Psoas muscle (tissue), 8 donors: ENCODE results near the gene SGSM2. TPM values are rescaled to one million over a fixed set of nuclear protein-coding genes. Genes with fewer than 3 reads are reported as not detected.

Source experiments
- ATAC-seq, 4 donors: fragments of 200-7000 bp; cut with Tn5 transposase; one replicate each; pipeline ENCODE4 v1.9.1; 2020; ENCODE audit warnings: moderate library complexity in 3 of 4, mild to moderate bottlenecking in 2 of 4
- DNase-seq, 2 donors: peaks; one replicate each; pipeline ENCODE4 v3.0.0-alpha.2; 2020
- H3K27ac ChIP-seq: fragments of 200-600 bp; one replicate; pipeline ENCODE4 v1.8.0; 2022
- H3K27me3 ChIP-seq, 3 donors: fragments of 200-600 bp in 1 of 3; one replicate each; pipeline versions ENCODE4 v1.6.1 to v1.8.0; 2013 to 2022; ENCODE audit warnings: low read length in 2 of 3, mild to moderate bottlenecking in 2 of 3, moderate library complexity in 1 of 3; ENCODE audit not compliant: insufficient read depth in 3 of 3
- H3K36me3 ChIP-seq, 2 donors: fragments of 200-600 bp in 1 of 2; one replicate each; pipeline versions ENCODE4 v1.6.1 to v1.8.0; 2013 to 2022; ENCODE audit warnings: low read depth in 1 of 2, mild to moderate bottlenecking in 1 of 2, moderate library complexity in 1 of 2; ENCODE audit not compliant: insufficient read depth in 1 of 2
- H3K4me1 ChIP-seq: fragments of 200-600 bp; one replicate; pipeline ENCODE4 v1.8.0; 2022
- H3K4me3 ChIP-seq: fragments of 200-600 bp; one replicate; pipeline ENCODE4 v1.8.0; 2022; ENCODE audit warnings: mild to moderate bottlenecking
- H3K9me3 ChIP-seq: fragments of 200-600 bp; one replicate; pipeline ENCODE4 v1.8.0; 2022
- CTCF ChIP-seq: fragments of 200-600 bp; IDR thresholded peaks from one replicate; pipeline ENCODE4 v1.8.0; 2022; ENCODE audit warnings: antibody characterized with exemption
- WGBS, 3 donors: extraction: QIAGEN DNeasy Blood & Tissue Kit; methylation state at CpG; one replicate each; pipeline versions ENCODE4 v1.1.6 to v1.1.7; 2013; 5-methylcytosine and 5-hydroxymethylcytosine counted together
- intact Hi-C, 2 donors: fragments of 100-400 bp; cut with DNase I; formaldehyde crosslinking; loops; one replicate each; pipeline versions ENCODE4 v1.11.0 to v1.14.2; 2022
- polyA plus RNA-seq, 3 donors: library from polyadenylated mRNA; stranded (reverse); fragments of 200-250 nt; gene quantifications; one replicate each; pipeline ENCODE4 v1.2.3, GENCODE V29; 2013
- total RNA-seq, 4 donors: library from RNA; stranded (reverse); fragmentation: NEBNext Ultra II Directional in 2 of 4; extraction: Animal tissue kit (Norgen Biotek cat#: 25700) in 2 of 4; gene quantifications; one replicate each; pipeline versions ENCODE4 v1.2.1 to v1.2.4, GENCODE V29; 2021 to 2023
- donor health status: healthy with polysubstance abuse.
- donor health status: DM: no; HTN: no; CAD: no; lungs with moderate emphysema.
- donor health status: Bipolar disorder and iron deficiency.
- donor health status: healthy.
- donor health status: DM: yes; HTN: yes; CAD: no.
- donor health status: DM: no; HTN: no; CAD: no.
- donor health status: DM: no; HTN: no; CAD: no.
- donor health status: DM: yes; HTN: yes; CAD: no.

SGSM2 gene
- total and polyA plus RNA-seq, 7 donors, result 9.6 to 25.6 (median 13.5) TPM

- H3K36me3 ChIP-seq, result peaks cover 0 to 21% of the 10 kb centered on the region in 2 donors
- no peaks in the 10 kb centered on the region for H3K9me3 ChIP-seq
- intact Hi-C loops, result loop anchor here in 1 of 2 donors (10.0 kb wide), 1 partner anchor 583 kb away; no protein-coding TSS in a partner anchor
These were observed 84.2 kb downstream of the SGSM2 start for GRCh38 chr17:2421315-2422147.

DNA sequence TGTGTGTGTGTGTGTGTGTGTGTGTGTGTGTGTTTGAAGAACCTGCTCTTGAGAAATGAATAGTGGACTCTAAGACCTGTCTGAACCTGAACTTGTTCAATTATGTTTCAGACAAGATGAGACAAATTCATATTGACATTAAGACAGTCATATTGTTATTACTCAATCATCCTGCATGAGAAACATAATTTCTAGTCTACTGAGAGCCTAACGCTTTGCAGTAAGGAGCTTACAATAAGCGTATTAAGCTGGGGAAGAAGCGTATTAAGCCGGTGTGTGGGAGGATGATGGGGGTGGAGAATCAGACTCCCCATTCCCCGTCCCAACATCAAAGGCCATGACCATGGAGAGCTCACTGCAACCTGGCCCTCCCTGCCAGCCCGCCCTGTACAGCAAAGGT is 86.0 kb downstream of the SGSM2 start:
- ATAC-seq, result no peak
- intact Hi-C loops, result loop anchor here in 1 of 2 donors (10.0 kb wide), 1 partner anchor 582 kb away; no protein-coding TSS in a partner anchor

More at GRCh38 chr17:2421315-2422147, 84.2 kb downstream of the SGSM2 start:
- no peak overlapping the region for H3K27ac ChIP-seq
- TF ChIP-seq CTCF, result peak; percentile 38
- H3K4me3 ChIP-seq, result no peak overlapping the region
- DNase-seq (peak in 1 of 2 donors; percentile 73), ATAC-seq (peak; percentile 62 to 74 (median 66))
- H3K4me1 ChIP-seq, result peaks cover 20% of the 10 kb centered on the region
- H3K27me3 ChIP-seq, result no peaks in the 10 kb centered on the region
- WGBS, 3 donors, result 64 to 86% (median 65%) methylated on average over 27 of the region's 27 CpGs

GRCh38 chr17:2427215-2427614 is 89.9 kb downstream of the SGSM2 start:
- no peak for TF ChIP-seq CTCF
- peaks cover 0 to 6% of the 10 kb centered on the region in 2 donors for H3K36me3 ChIP-seq
- ATAC-seq (no peak), DNase-seq (no peak)
- no peaks in the 10 kb centered on the region for H3K27me3 ChIP-seq
- H3K27ac ChIP-seq, result no peak overlapping the region
- intact Hi-C loops, result loop anchor here in 1 of 2 donors (10.0 kb wide), 1 partner anchor 578 kb away; no protein-coding TSS in a partner anchor
- H3K4me3 ChIP-seq, result no peak overlapping the region
- H3K4me1 ChIP-seq, result peaks cover 4% of the 10 kb centered on the region
- 37 to 54% (median 45%) methylated on average over 2 of the region's 2 CpGs for WGBS, 3 donors
- no peaks in the 10 kb centered on the region for H3K9me3 ChIP-seq

More for the DNA sequence above, 86.0 kb downstream of the SGSM2 start:
- Histone ChIP-seq H3K9me3 (no peaks in the 10 kb centered on the region), H3K4me3 (no peak overlapping the region), H3K4me1 (peaks cover 15% of the 10 kb centered on the region), H3K27me3 (no peaks in the 10 kb centered on the region), H3K36me3 (peaks cover 0 to 21% of the 10 kb centered on the region in 2 donors), H3K27ac (no peak overlapping the region)
- 82 to 89% (median 86%) methylated on average over 6 of the region's 6 CpGs for WGBS, 3 donors
- DNase-seq, result no peak
- no peak for TF ChIP-seq CTCF

DNA sequence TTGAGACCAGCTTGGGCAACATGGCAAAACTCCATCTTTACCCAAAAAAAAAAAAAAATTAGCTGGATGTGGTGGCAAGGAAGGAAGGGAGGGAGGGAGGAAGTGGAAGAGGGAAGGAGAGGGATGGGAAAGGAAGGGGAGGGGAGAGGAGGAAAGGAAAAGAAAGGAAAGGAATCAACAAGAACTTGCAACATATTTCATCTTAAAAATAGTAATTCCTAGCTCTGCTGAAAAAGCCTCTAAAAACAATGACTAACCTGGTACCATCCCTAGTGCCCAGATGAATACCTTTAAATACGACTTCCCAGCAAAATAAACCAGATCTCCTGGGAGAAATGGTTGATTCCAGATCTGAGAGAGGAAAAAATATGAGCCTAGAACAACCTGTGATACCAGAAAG is 90.6 kb downstream of the SGSM2 start:
- no peak overlapping the region for H3K27ac ChIP-seq
- H3K9me3 ChIP-seq, result no peaks in the 10 kb centered on the region
- 92 to 97% (median 92%) methylated on average over 1 of the region's 1 CpG for WGBS, 3 donors
- no peaks in the 10 kb centered on the region for H3K27me3 ChIP-seq
- no peak for ATAC-seq
- no peak overlapping the region for H3K4me3 ChIP-seq
- TF ChIP-seq CTCF, result no peak
- peaks cover 4% of the 10 kb centered on the region for H3K4me1 ChIP-seq
- peaks cover 0 to 7% of the 10 kb centered on the region in 2 donors for H3K36me3 ChIP-seq
- no peak for DNase-seq
- intact Hi-C loops, result loop anchor here in 1 of 2 donors (10.0 kb wide), 1 partner anchor 577 kb away; no protein-coding TSS in a partner anchor

Other genes starting within 250 kb of the SGSM2 start
- gene SMG6, start 33.7 kb upstream of the SGSM2 start, total RNA-seq, result 10 to 100 TPM; 16.3 to 24.1 (median 19.7) TPM
- 10 to 100 TPM in 2 of 3 donors, 1 to 10 TPM in 1; 9.4 to 14.3 (median 11.6) TPM for gene SMG6, start 33.7 kb upstream of the SGSM2 start, polyA plus RNA-seq
- 1 to 10 TPM; 3.9 to 9.1 (median 5.4) TPM for gene SRR, start 33.6 kb upstream of the SGSM2 start, total RNA-seq
- gene SRR, start 33.6 kb upstream of the SGSM2 start, polyA plus RNA-seq, result 1 to 10 TPM; 2.2 to 9.6 (median 3.0) TPM
- 10 to 100 TPM; 36.6 to 64.2 (median 54.7) TPM for gene TSR1, start 1.0 kb upstream of the SGSM2 start, total RNA-seq
- 10 to 100 TPM; 31.0 to 63.4 (median 50.9) TPM for gene TSR1, start 1.0 kb upstream of the SGSM2 start, polyA plus RNA-seq
- 10 to 100 TPM in 1 of 4 donors, 1 to 10 TPM in 3; 6.6 to 11.7 (median 8.0) TPM for gene MNT, start 63.6 kb downstream of the SGSM2 start, total RNA-seq
- 1 to 10 TPM; 2.5 to 9.2 (median 4.3) TPM for gene MNT, start 63.6 kb downstream of the SGSM2 start, polyA plus RNA-seq
- 10 to 100 TPM; 20.9 to 33.0 (median 24.0) TPM for gene METTL16, start 174.4 kb downstream of the SGSM2 start, total RNA-seq
- gene METTL16, start 174.4 kb downstream of the SGSM2 start, polyA plus RNA-seq, result 10 to 100 TPM; 11.2 to 26.9 (median 17.1) TPM